NK-92 treated with Interleukin-12 subunit alpha and Interleukin-12 subunit beta, amount 100 ng/mL, for 24 hours (cell line): Measurements from ENCODE around the gene FAS.

ENCODE experiments used
- DNase-seq: peaks from one replicate; lab custom pipeline; 2025; lab: John Stamatoyannopoulos, UW

FAS gene

GRCh38 chr10:88990384-88991160 is at the start of gene FAS:
TSS of gene FAS (plus strand) at chr10:88990798. CDS start at chr10:88990877, 79 bp downstream.
- peak; percentile 75 for DNase-seq

GRCh38 chr10:88941026-88941425 is 49.6 kb upstream of the FAS start:
- DNase-seq: no peak

GRCh38 chr10:88943778-88944177 is 46.8 kb upstream of the FAS start:
- no peak for DNase-seq

- DNase-seq: no peak
These were observed 45.8 kb upstream of the FAS start for GRCh38 chr10:88944813-88945212.

- DNase-seq: no peak
These were observed 44.4 kb upstream of the FAS start for GRCh38 chr10:88946200-88946599.

GRCh38 chr10:88946965-88947590 is 43.5 kb upstream of the FAS start:
- no peak for DNase-seq

GRCh38 chr10:88949051-88949450 is 41.5 kb upstream of the FAS start:
- DNase-seq: no peak

GRCh38 chr10:88949912-88950837 is 40.4 kb upstream of the FAS start:
- no peak for DNase-seq

GRCh38 chr10:88952647-88953111 is 37.9 kb upstream of the FAS start, which contains the start of gene ACTA2:
TSS of gene ACTA2 (minus strand) at chr10:88952773. CDS start at chr10:88948930, 3,843 bp downstream.
- DNase-seq: no peak

GRCh38 chr10:88953662-88954061 is 36.9 kb upstream of the FAS start:
- no peak for DNase-seq

GRCh38 chr10:88954458-88955083 is 36.0 kb upstream of the FAS start:
- no peak for DNase-seq

GRCh38 chr10:88957381-88957780 is 33.2 kb upstream of the FAS start:
- no peak for DNase-seq

GRCh38 chr10:88958721-88959120 is 31.9 kb upstream of the FAS start:
- no peak for DNase-seq

- no peak for DNase-seq
These were observed 29.8 kb upstream of the FAS start for GRCh38 chr10:88960802-88961201.

GRCh38 chr10:88961266-88961665 is 29.3 kb upstream of the FAS start:
- no peak for DNase-seq

GRCh38 chr10:88962336-88962735 is 28.3 kb upstream of the FAS start:
- DNase-seq: no peak

- DNase-seq: no peak
These were observed 27.3 kb upstream of the FAS start for GRCh38 chr10:88963318-88963717.

GRCh38 chr10:88964360-88964759 is 26.2 kb upstream of the FAS start:
- no peak for DNase-seq

GRCh38 chr10:88964869-88965415 is 25.7 kb upstream of the FAS start:
- no peak for DNase-seq

- DNase-seq: no peak
These were observed 23.8 kb upstream of the FAS start for GRCh38 chr10:88966797-88967196.

- no peak for DNase-seq
These were observed 22.2 kb upstream of the FAS start for GRCh38 chr10:88968391-88968790.
